Peyer's patch (tissue), 4 donors: ENCODE measurements around the gene GIGYF2.

Experiments
- CTCF ChIP-seq, 6 experiments: fragments of 450-650 bp in 4 of 6; fragments of 200-600 bp in 2 of 6; sonication (generic) in 1 of 6; IDR thresholded peaks; one replicate each; pipeline ENCODE4 v1.5.1; 2017 to 2019; ENCODE audit warnings: antibody characterized with exemption in 6 of 6, mild to moderate bottlenecking in 3 of 6, moderate library complexity in 1 of 6
- POLR2A ChIP-seq, 2 donors: fragments of 450-650 bp; IDR thresholded peaks; one replicate each; pipeline ENCODE4 v1.5.1; 2017; ENCODE audit warnings: antibody characterized with exemption in 2 of 2, mild to moderate bottlenecking in 2 of 2, moderate library complexity in 2 of 2

GRCh38 chr2:232772531-232772930, 75.4 kb downstream of the GIGYF2 start:
- TF ChIP-seq CTCF (IDR thresholded peaks at IDR 0.05) (no peak), POLR2A (IDR thresholded peaks at IDR 0.05) (no peak)
